SK-N-MC (cell line): ENCODE results near the gene NOS1AP.

Source experiments
- DNase-seq: peaks from one replicate; pipeline ENCODE4 v3.0.0-alpha.2; 2011; ENCODE audit warnings: low read depth, low spot score
- H3K27ac ChIP-seq: fragments of 200-600 bp; sonication (generic); 2 replicates; pipeline ENCODE4 v1.5.1; 2016; ENCODE audit warnings: mixed run types
- H3K36me3 ChIP-seq: fragments of 200-600 bp; sonication (generic); 2 replicates; pipeline ENCODE4 v1.6.1; 2017; ENCODE audit warnings: antibody characterized with exemption, low read length, mixed read lengths; ENCODE audit not compliant: insufficient read depth
- H3K4me3 ChIP-seq: fragments of 200-600 bp; sonication (generic); 2 replicates; pipeline ENCODE4 v1.5.1; 2016
- H3K9ac ChIP-seq: fragments of 200-600 bp; sonication (generic); 2 replicates; pipeline ENCODE4 v1.8.0; 2017; ENCODE audit warnings: mixed run types, mixed read lengths; ENCODE audit not compliant: insufficient read length
- H3K9me3 ChIP-seq: fragments of 200-600 bp; sonication (generic); 2 replicates; pipeline ENCODE4 v1.6.1; 2017; ENCODE audit warnings: low read depth, mild to moderate bottlenecking, antibody characterized with exemption, low read length, moderate library complexity, mixed read lengths
- EZH2 ChIP-seq: fragments of 200-600 bp; sonication (generic); IDR thresholded peaks from one replicate; pipeline ENCODE4 v1.6.1; 2017; ENCODE audit warnings: antibody characterized with exemption
- FOXP2 ChIP-seq: optimal IDR thresholded peaks from 2 replicates; pipeline ENCODE3; 2011; ENCODE audit warnings: mild to moderate bottlenecking, moderate library complexity; ENCODE audit not compliant: insufficient read depth; ENCODE audit errors: extremely low read length, control extremely low read depth
- POLR2AphosphoS5 ChIP-seq: IDR thresholded peaks from 2 replicates; pipeline ENCODE4 v1.6.1; 2012; ENCODE audit warnings: mild to moderate bottlenecking, low read depth, low read length, borderline replicate concordance

Gene NOS1AP

GRCh38 chr1:162360874-162361260, 291.4 kb downstream of the NOS1AP start:
- Histone ChIP-seq H3K9me3 (no peaks in the 10 kb centered on the region), H3K36me3 (peaks cover 45% of the 10 kb centered on the region; the same call in 1 of the 2 replicates)
- no peak for TF ChIP-seq FOXP2
- no peak for TF ChIP-seq EZH2
- TF ChIP-seq POLR2AphosphoS5 = no peak

GRCh38 chr1:162361349-162361748, 291.9 kb downstream of the NOS1AP start:
- no peak overlapping the region for H3K9ac ChIP-seq
- no peak overlapping the region for H3K4me3 ChIP-seq
- no peak overlapping the region for H3K27ac ChIP-seq
- no peaks in the 10 kb centered on the region for H3K9me3 ChIP-seq
- H3K36me3 ChIP-seq = peaks cover 40% of the 10 kb centered on the region; the same call in 1 of the 2 replicates
- no peak for DNase-seq
- TF ChIP-seq EZH2 = no peak
- TF ChIP-seq POLR2AphosphoS5 = no peak
- no peak for TF ChIP-seq FOXP2

More at GRCh38 chr1:162360874-162361260, 291.4 kb downstream of the NOS1AP start:
- Histone ChIP-seq H3K4me3 (no peak overlapping the region), H3K27ac (no peak overlapping the region), H3K9ac (no peak overlapping the region)
- no peak for DNase-seq

DNA sequence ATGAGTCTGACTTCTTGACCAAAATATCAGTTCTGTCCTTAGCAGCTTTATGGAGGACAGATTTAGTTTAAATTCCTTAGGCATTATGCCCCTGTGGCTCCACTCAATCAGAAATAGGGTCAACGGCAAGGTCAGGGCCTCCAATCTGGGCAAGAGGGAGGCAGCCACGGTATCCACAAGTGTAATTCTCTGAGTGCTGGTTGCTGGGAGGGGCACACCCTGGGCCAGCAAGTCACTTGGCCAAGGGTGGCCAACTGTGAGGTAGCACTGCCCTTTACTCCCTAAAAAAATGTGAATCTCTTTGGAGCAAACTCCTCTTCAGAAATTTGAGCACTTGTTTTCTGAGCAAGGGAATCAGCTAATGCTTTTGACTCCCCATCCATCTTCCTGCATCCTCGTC, 294.3 kb downstream of the NOS1AP start:
- Histone ChIP-seq H3K4me3 (no peak overlapping the region), H3K9ac (no peak overlapping the region), H3K9me3 (no peaks in the 10 kb centered on the region), H3K27ac (no peak overlapping the region), H3K36me3 (peaks cover 27% of the 10 kb centered on the region; the same call in 1 of the 2 replicates)
- no peak for DNase-seq
- TF ChIP-seq POLR2AphosphoS5 (no peak), FOXP2 (no peak), EZH2 (no peak)

DNA sequence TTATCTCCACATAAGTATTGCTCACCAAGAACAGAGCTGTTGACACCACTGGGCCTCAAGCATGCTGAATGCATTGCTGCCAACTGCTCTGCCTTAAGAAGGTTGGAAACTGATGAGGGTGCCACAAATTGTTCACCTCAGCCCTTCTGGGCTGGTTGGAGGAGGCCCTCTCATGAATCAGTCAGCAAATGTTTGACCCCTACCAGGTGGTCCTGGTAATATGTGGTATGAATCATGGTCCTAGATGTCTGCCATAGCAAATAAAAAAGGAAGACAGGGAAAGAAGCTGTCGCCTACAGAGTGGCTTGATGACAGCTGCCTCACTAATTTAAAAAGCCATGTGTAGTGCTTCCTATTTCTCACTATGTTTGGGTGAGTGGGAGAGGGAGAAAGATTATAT, 295.0 kb downstream of the NOS1AP start:
- no peak overlapping the region for H3K27ac ChIP-seq
- DNase-seq = no peak
- H3K4me3 ChIP-seq = no peak overlapping the region
- H3K9ac ChIP-seq = no peak overlapping the region
- peaks cover 20% of the 10 kb centered on the region; the same call in 1 of the 2 replicates for H3K36me3 ChIP-seq
- no peaks in the 10 kb centered on the region for H3K9me3 ChIP-seq
- no peak for TF ChIP-seq EZH2
- TF ChIP-seq POLR2AphosphoS5 = no peak
- no peak for TF ChIP-seq FOXP2

DNA sequence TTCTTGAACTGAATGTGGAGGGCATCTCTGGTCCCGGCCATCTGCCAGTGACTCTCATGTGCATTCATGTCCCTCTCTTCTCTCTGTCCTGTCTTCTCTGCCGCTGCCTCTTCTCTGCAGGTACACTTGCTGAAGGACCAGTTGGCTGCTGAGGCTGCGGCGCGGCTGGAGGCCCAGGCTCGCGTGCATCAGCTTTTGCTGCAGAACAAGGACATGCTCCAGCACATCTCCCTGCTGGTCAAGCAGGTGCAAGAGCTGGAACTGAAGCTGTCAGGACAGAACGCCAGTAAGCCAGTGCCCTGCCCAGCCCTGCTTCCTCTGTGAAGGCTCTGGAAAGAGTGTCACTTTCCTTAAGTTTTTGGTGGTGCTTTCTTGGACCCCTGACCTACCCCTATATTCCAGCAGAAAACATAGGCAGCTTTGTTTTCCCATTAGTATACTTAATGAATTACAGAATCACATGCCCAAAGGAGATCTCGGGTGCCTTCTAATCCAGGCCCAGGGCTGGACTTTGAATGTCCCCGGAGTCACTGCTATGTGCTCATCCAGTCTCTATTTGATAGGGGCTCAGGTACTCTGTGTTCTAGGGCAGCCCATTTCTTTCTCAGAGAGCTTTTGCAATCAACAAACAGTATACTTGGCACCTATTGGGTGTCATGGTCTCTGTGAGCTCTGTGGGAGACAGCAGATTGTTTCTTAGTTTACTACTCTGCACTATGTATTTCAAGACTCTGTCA, 296.0 kb downstream of the NOS1AP start:
- DNase-seq = no peak
- Histone ChIP-seq H3K27ac (no peak overlapping the region), H3K9ac (no peak overlapping the region), H3K4me3 (no peak overlapping the region), H3K9me3 (no peaks in the 10 kb centered on the region), H3K36me3 (peaks cover 14% of the 10 kb centered on the region; the same call in 1 of the 2 replicates)
- TF ChIP-seq FOXP2 = no peak
- no peak for TF ChIP-seq EZH2
- no peak for TF ChIP-seq POLR2AphosphoS5

DNA sequence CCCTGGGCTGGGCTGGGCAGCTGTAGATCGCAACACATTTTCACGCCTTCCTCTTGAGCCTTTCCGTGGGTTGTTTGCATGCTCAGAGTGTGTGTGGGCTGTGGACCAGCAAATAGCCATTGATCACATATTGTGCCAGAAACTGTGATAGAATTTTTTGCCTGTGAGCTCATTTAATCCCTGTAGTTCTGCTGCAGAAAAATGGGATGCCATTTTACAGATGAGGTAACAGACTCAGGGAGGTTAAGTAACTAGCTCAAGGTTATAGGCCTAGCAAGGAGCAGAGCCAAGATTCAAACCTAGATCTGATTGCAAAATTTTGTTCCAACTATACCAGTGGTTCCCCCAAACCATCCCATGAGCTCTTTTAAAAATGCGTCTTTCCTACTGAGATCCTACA, 296.7 kb downstream of the NOS1AP start:
- TF ChIP-seq POLR2AphosphoS5 (no peak), FOXP2 (no peak), EZH2 (no peak)
- Histone ChIP-seq H3K36me3 (peaks cover 12% of the 10 kb centered on the region; the same call in 1 of the 2 replicates), H3K9me3 (no peaks in the 10 kb centered on the region), H3K4me3 (no peak overlapping the region), H3K9ac (no peak overlapping the region), H3K27ac (no peak overlapping the region)
- no peak for DNase-seq

GRCh38 chr1:162366671-162367070, 297.2 kb downstream of the NOS1AP start:
- Histone ChIP-seq H3K9ac (no peak overlapping the region), H3K4me3 (no peak overlapping the region), H3K36me3 (peaks cover 8% of the 10 kb centered on the region; the same call in 1 of the 2 replicates), H3K9me3 (no peaks in the 10 kb centered on the region), H3K27ac (no peak overlapping the region)
- DNase-seq = no peak
- TF ChIP-seq FOXP2 = no peak
- TF ChIP-seq EZH2 = no peak
- TF ChIP-seq POLR2AphosphoS5 = no peak

GRCh38 chr1:162367073-162367472, 297.6 kb downstream of the NOS1AP start:
- Histone ChIP-seq H3K4me3 (no peak overlapping the region), H3K9me3 (no peaks in the 10 kb centered on the region), H3K9ac (no peak overlapping the region), H3K36me3 (peaks cover 8% of the 10 kb centered on the region; the same call in 1 of the 2 replicates), H3K27ac (no peak overlapping the region)
- no peak for TF ChIP-seq EZH2
- TF ChIP-seq POLR2AphosphoS5 = no peak
- no peak for TF ChIP-seq FOXP2
- DNase-seq = no peak
